ENCODE data around the gene ARHGAP44. TPM values are rescaled to one million over a fixed set of nuclear protein-coding genes. Genes with fewer than 3 reads are reported as not detected.

The ARHGAP44 gene
- total RNA-seq, 1 donor from 2014 or later = 7.2 TPM

GRCh38 chr17:12983991-12984884 is 194.9 kb downstream of the ARHGAP44 start:
- Mint-ChIP-seq H3K36me3 (ENCODE audit: unreplicated experiment) (peaks cover 2% of the 10 kb centered on the region), H3K27ac (ENCODE audit: unreplicated experiment) (no peak overlapping the region), H3K4me3 (ENCODE audit: unreplicated experiment) (no peak overlapping the region), H3K27me3 (ENCODE audit: unreplicated experiment) (no peaks in the 10 kb centered on the region), H3K4me1 (ENCODE audit: unreplicated experiment) (peaks cover 2% of the 10 kb centered on the region), H3K9me3 (ENCODE audit: unreplicated experiment) (no peaks in the 10 kb centered on the region)
- no peak for DNase-seq (ENCODE audit: extremely low spot score, unreplicated experiment)
- no peak for TF ChIP-seq CTCF (IDR thresholded peaks at IDR 0.05)

GRCh38 chr17:12985431-12986293 is 196.4 kb downstream of the ARHGAP44 start:
- Mint-ChIP-seq H3K4me1 (ENCODE audit: unreplicated experiment) (peaks cover 2% of the 10 kb centered on the region), H3K27me3 (ENCODE audit: unreplicated experiment) (no peaks in the 10 kb centered on the region), H3K9me3 (ENCODE audit: unreplicated experiment) (no peaks in the 10 kb centered on the region), H3K27ac (ENCODE audit: unreplicated experiment) (no peak overlapping the region), H3K4me3 (ENCODE audit: unreplicated experiment) (no peak overlapping the region), H3K36me3 (ENCODE audit: unreplicated experiment) (peaks cover 7% of the 10 kb centered on the region)
- no peak for TF ChIP-seq CTCF (IDR thresholded peaks at IDR 0.05)
- DNase-seq (ENCODE audit: extremely low spot score, unreplicated experiment) = no peak

GRCh38 chr17:12987120-12987519 is 197.8 kb downstream of the ARHGAP44 start:
- Mint-ChIP-seq H3K9me3 (ENCODE audit: unreplicated experiment) (no peaks in the 10 kb centered on the region), H3K4me3 (ENCODE audit: unreplicated experiment) (no peak overlapping the region), H3K27me3 (ENCODE audit: unreplicated experiment) (no peaks in the 10 kb centered on the region), H3K36me3 (ENCODE audit: unreplicated experiment) (peaks cover 20% of the 10 kb centered on the region), H3K4me1 (ENCODE audit: unreplicated experiment) (peaks cover 2% of the 10 kb centered on the region), H3K27ac (ENCODE audit: unreplicated experiment) (no peak overlapping the region)
- no peak for DNase-seq (ENCODE audit: extremely low spot score, unreplicated experiment)
- TF ChIP-seq CTCF (IDR thresholded peaks at IDR 0.05) = no peak

GRCh38 chr17:12990041-12990808 is 200.9 kb downstream of the ARHGAP44 start:
- DNase-seq (ENCODE audit: extremely low spot score, unreplicated experiment) = no peak
- Mint-ChIP-seq H3K27me3 (ENCODE audit: unreplicated experiment) (no peaks in the 10 kb centered on the region), H3K4me3 (ENCODE audit: unreplicated experiment) (no peak overlapping the region), H3K27ac (ENCODE audit: unreplicated experiment) (no peak overlapping the region), H3K36me3 (ENCODE audit: unreplicated experiment) (peaks cover 35% of the 10 kb centered on the region), H3K9me3 (ENCODE audit: unreplicated experiment) (no peaks in the 10 kb centered on the region), H3K4me1 (ENCODE audit: unreplicated experiment) (peaks cover 2% of the 10 kb centered on the region)
- no peak for TF ChIP-seq CTCF (IDR thresholded peaks at IDR 0.05)
